ENCODE measurements around the gene PRKAG2. TPM values are rescaled to one million over a fixed set of nuclear protein-coding genes. Genes with fewer than 3 reads are reported as not detected.

PRKAG2 gene
- total and polyA plus RNA-seq, 4 donors: 17.5 to 33.3 (median 23.9) TPM

DNA sequence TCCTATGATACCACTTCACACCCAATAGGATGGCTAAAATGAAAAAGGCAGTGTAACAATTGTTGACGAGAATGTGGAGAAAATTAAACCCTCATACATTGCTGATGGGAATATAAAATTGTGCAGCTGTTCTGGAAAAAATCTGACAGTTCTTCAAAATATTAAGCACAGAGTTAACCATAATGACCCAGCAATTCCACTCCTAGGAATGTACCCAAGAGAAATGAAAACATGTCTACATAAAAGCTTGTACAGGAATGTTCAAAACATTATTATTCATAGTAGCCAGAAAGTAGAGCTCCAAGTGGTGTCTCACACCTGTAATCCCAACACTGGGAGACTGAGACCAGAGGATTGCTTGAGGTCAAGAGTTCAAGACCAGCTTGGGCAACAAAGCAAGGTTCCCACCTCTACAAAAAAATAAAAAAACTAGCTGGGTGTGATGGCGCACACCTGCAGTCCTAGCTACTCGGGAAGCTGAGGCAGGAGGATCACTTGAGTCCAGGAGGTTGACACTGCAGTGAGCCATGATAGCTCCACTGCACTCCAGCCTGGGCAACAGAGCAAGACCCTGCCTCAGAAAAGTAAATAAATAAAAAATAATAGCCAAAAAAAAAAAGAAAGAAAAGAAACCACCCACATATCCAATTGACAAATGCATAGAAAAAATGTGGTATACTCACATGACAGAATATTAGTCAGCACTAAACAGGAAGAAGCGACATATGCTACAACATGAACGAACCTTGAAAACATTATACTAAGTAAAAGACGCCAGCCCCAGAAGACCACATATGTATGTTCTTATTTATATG lies 362.2 kb downstream of the PRKAG2 start:
- ATAC-seq (ENCODE audit: insufficient read depth, low FRiP score): no peak
- Histone ChIP-seq H3K9ac (ENCODE audit: insufficient read depth in 1 of 2, low read length in 2 of 2) (no peak overlapping the region), H3K4me1 (ENCODE audit: control insufficient read depth in 5 of 5, insufficient read depth in 5 of 5, low read length in 5 of 5) (peaks cover 0 to 42% (median 32%) of the 10 kb centered on the region in 5 donors), H3K27ac (ENCODE audit: low read depth in 1 of 2, low read length in 1 of 2) (no peak overlapping the region), H3K36me3 (ENCODE audit: control insufficient read depth in 4 of 4, insufficient read depth in 4 of 4, low read length in 4 of 4) (peaks cover 0 to 4% (median 0%) of the 10 kb centered on the region in 4 donors), H3K4me3 (no peak overlapping the region), H3K9me3 (ENCODE audit: control insufficient read depth in 4 of 4, insufficient read depth in 3 of 4, low read length in 3 of 4) (no peaks in the 10 kb centered on the region), H3K27me3 (ENCODE audit: control insufficient read depth in 3 of 3, insufficient read depth in 3 of 3, low read length in 2 of 3) (no peaks in the 10 kb centered on the region)
- WGBS, 2 donors: 79 to 81% methylated on average over 6 of the region's 6 CpGs
- no peak for DNase-seq
- TF ChIP-seq, protein P1, sequence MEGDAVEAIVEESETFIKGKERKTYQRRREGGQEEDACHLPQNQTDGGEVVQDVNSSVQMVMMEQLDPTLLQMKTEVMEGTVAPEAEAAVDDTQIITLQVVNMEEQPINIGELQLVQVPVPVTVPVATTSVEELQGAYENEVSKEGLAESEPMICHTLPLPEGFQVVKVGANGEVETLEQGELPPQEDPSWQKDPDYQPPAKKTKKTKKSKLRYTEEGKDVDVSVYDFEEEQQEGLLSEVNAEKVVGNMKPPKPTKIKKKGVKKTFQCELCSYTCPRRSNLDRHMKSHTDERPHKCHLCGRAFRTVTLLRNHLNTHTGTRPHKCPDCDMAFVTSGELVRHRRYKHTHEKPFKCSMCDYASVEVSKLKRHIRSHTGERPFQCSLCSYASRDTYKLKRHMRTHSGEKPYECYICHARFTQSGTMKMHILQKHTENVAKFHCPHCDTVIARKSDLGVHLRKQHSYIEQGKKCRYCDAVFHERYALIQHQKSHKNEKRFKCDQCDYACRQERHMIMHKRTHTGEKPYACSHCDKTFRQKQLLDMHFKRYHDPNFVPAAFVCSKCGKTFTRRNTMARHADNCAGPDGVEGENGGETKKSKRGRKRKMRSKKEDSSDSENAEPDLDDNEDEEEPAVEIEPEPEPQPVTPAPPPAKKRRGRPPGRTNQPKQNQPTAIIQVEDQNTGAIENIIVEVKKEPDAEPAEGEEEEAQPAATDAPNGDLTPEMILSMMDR (IDR thresholded peaks at IDR 0.05; ENCODE audit: control extremely low read depth, extremely low read depth): no peak

- ATAC-seq (ENCODE audit: insufficient read depth, low FRiP score): no peak
- Histone ChIP-seq H3K9ac (ENCODE audit: insufficient read depth in 1 of 2, low read length in 2 of 2) (no peak overlapping the region), H3K4me3 (no peak overlapping the region), H3K4me1 (ENCODE audit: control insufficient read depth in 5 of 5, insufficient read depth in 5 of 5, low read length in 5 of 5) (peaks cover 7 to 51% (median 32%) of the 10 kb centered on the region in 5 donors), H3K27me3 (ENCODE audit: control insufficient read depth in 3 of 3, insufficient read depth in 3 of 3, low read length in 2 of 3) (no peaks in the 10 kb centered on the region), H3K27ac (ENCODE audit: low read depth in 1 of 2, low read length in 1 of 2) (no peak overlapping the region), H3K36me3 (ENCODE audit: control insufficient read depth in 4 of 4, insufficient read depth in 4 of 4, low read length in 4 of 4) (peaks cover 0 to 4% (median 0%) of the 10 kb centered on the region in 4 donors), H3K9me3 (ENCODE audit: control insufficient read depth in 4 of 4, insufficient read depth in 3 of 4, low read length in 3 of 4) (no peaks in the 10 kb centered on the region)
- TF ChIP-seq, protein P1 (IDR thresholded peaks at IDR 0.05; ENCODE audit: control extremely low read depth, extremely low read depth): no peak
- WGBS, 2 donors: 88 to 93% methylated on average over 1 of the region's 1 CpG
- peak in 2 of 3 donors; percentile 67 to 81 for DNase-seq
Measured at GRCh38 chr7:151513133-151513532, 363.8 kb downstream of the PRKAG2 start.

- H3K9ac ChIP-seq (ENCODE audit: insufficient read depth in 1 of 2, low read length in 2 of 2): no peak overlapping the region
- H3K36me3 ChIP-seq (ENCODE audit: control insufficient read depth in 4 of 4, insufficient read depth in 4 of 4, low read length in 4 of 4): peaks cover 0 to 4% (median 0%) of the 10 kb centered on the region in 4 donors
- H3K27me3 ChIP-seq (ENCODE audit: control insufficient read depth in 3 of 3, insufficient read depth in 3 of 3, low read length in 2 of 3): no peaks in the 10 kb centered on the region
- H3K4me3 ChIP-seq: no peak overlapping the region
- peak overlapping the region; percentile 6 to 26 for H3K27ac ChIP-seq (ENCODE audit: low read depth in 1 of 2, low read length in 1 of 2)
- 72 to 79% methylated on average over 7 of the region's 7 CpGs for WGBS, 2 donors
- H3K4me1 ChIP-seq (ENCODE audit: control insufficient read depth in 5 of 5, insufficient read depth in 5 of 5, low read length in 5 of 5): peaks cover 7 to 51% (median 27%) of the 10 kb centered on the region in 5 donors
- TF ChIP-seq, protein P1 (IDR thresholded peaks at IDR 0.05; ENCODE audit: control extremely low read depth, extremely low read depth): no peak
- no peaks in the 10 kb centered on the region for H3K9me3 ChIP-seq (ENCODE audit: control insufficient read depth in 4 of 4, insufficient read depth in 3 of 4, low read length in 3 of 4)
- no peak for DNase-seq
- ATAC-seq (ENCODE audit: insufficient read depth, low FRiP score): no peak
Measured at GRCh38 chr7:151512353-151512752, 364.6 kb downstream of the PRKAG2 start.
